ENCODE results near the gene CDT1.

DNA sequence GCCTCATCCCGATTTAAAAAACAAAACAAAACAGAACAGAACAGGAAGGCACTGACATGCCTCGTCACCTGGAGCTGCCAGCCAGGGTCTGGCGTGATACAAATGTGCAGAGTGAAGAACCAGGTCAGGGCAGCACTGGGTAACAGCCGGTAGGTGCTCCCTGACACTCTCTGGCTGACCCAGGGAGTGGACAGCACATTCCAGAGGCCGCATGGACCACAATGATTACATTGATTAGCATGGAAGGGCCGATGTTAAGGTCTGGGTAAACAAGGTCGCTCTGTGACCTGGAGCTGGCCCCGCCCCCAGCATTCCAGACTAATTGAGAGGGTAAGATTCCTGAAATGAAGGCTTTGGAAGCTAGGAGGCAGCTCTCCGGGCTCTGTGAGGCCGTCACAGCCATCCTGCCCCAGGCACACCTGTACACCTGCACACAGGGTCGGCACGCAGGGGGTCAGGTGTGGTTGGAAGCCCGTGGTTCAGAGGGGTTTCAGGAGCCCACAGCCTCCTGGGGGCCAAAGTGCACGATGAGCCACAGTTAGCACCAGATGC, 40.0 kb upstream of the CDT1 start:
- no peak for TF ChIP-seq EZH2 (IDR thresholded peaks at IDR 0.05; ENCODE audit: insufficient read depth, poor library complexity, severe bottlenecking)
- TF ChIP-seq EZH2phosphoT487 (IDR thresholded peaks at IDR 0.05; ENCODE audit: insufficient read depth, low read depth), result no peak
